ENCODE results near the gene SEMA4A.
"Not testable (repeated sequence)": the region's sequence is repeated elsewhere in the genome, so short reads cannot be mapped to it uniquely, and the experiment has no call there.

Gene SEMA4A

DNA sequence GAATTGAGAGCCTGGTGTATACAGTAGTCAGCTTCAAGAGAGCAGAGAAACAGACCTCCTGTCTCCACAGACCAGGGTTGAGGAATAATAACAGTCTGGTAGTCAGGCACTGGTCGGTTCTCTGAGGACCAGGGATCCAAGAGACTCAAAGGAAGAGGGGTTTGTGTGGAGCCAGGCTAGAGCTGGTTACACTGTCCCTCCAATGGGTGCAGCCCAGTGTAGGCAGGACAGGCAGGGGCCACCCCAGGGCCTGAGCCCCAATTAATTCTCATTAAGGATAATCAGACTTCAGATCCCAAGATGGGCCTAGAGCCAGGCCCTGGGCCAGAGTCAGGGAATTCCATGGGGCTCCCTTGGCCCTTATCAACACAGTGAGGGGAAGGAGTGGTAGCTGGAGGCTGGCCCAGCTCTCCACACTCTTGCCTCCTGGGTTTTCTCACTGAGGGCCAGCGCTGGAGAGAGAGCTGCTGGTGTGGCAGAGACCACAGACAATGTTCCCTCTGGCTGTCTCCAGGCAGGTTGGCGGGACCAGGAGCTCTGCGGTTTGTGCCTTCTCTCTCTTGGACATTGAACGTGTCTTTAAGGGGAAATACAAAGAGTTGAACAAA is 9.1 kb downstream of the SEMA4A start:
- DNase-seq, result no peak

DNA sequence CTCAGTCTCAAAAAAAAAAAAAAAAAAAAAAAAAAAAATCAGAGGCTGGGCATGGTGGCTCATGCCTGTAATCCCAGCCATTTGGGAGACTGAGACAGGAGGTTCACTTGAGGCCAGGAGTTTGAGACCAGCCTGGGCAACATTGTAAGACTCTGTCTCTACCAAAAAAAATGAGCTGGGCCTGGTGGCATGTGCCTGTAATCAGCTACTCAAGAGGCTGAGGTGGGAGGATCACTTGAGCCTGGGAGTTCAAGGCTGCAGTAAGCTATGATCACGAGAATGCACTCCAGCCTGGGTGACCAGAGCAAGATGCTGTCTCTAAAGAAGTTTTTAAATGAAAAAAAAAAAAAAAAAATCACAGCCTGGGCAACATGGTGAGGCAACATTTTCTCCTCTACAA is 10.3 kb downstream of the SEMA4A start:
- no peak for DNase-seq

DNA sequence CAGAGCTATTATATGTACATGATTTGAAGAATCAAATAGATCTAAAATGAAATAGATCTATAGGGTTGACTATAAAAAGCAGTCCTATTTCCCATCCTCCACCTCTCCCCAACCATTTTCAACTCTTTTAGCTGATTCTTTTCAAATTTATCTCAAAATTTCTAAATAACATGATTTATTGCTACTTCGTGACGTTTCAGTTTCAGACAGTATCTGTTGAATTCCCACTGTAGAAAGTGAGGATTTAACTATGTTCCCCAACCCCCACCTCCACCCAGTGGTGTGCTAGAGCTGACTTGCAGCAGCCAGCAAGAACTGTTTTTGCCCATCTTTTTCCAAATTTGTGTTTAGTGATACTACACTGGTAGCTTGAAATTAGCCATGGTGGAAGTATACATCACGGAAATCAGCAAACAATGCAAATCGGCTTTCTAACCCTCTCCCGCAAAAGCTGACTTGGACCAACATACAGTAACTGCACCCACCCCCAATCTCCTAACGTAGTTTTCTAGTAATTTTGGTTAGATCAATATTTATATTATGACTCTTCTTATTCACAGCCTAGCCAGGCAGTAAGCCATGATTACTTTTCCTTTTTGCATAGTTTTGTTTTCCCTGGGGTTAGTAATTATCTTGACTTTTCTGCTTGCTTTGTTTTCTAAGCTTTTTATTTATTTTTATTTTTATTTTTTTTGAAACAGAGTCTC is 10.9 kb downstream of the SEMA4A start:
- no peak for DNase-seq

DNA sequence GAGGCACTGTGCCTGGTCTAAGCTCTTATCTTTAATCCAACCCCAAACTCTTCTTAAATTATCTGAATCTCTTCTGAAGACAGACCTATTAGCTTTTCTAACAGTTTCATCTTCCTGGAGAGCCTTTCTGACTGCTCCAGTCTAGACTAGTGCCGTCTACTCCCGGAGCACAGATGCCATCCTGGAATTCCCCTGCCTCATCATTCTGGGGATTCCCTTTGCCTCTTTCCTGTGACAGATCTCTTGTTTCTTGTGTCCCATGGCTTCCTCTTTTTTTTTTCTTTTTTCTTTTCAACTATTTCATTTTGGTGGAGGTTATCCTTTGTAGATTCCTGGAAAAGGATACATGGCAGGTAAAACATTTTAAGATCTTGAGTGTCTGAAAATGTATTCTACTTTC is 11.7 kb downstream of the SEMA4A start:
- no peak for DNase-seq

DNA sequence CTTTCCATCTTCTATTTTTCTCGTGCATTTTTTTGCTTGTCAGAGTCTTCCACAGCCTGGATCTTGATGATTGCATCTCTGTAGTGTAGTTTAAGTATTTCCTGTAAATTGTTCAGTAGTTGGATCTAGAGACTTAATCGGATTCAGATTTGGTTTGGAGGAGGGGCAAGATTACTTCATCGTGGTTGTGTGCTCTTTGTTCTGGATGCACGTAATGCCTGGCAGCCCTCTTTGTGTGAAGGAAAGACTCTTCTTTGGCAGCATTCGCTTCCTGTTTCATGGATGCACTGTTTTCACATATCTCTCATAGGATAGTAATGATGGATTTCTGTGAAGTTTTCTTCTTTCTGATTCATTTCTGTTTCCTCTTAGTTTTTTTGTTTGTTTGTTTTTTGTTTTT is 14.2 kb downstream of the SEMA4A start:
- no peak for DNase-seq

DNA sequence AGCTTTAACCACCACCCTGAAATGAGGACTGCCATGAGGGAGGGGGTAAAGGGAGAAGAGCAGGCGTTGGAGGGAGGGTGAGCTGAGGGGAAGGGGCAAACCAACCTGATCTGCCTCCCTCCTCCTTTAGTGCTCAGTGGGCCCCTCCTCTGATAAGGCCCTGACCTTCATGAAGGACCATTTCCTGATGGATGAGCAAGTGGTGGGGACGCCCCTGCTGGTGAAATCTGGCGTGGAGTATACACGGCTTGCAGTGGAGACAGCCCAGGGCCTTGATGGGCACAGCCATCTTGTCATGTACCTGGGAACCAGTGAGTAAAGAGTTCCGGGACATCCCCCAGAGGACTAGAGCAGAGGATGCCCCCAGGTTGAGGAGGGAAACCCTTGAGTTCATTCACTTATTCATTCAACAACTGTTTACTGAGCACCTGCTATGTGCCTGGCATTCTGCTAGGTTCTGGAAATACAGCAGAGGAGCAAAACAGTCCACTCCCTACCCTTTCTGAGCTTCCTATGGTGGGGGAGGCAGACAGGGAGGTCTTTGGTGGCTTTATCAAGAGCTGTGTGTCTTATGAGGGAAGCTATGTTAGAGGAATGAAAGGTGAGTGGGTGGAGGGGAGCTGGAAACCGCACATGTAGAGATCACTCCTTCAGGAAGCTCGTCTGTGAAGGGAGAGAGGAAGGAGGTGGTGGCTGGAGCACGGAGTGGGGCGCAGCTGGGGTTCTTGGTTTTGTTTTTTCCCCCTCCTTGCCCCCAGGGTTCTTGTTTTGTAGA is 19.5 kb downstream of the SEMA4A start:
- no peak for DNase-seq

DNA sequence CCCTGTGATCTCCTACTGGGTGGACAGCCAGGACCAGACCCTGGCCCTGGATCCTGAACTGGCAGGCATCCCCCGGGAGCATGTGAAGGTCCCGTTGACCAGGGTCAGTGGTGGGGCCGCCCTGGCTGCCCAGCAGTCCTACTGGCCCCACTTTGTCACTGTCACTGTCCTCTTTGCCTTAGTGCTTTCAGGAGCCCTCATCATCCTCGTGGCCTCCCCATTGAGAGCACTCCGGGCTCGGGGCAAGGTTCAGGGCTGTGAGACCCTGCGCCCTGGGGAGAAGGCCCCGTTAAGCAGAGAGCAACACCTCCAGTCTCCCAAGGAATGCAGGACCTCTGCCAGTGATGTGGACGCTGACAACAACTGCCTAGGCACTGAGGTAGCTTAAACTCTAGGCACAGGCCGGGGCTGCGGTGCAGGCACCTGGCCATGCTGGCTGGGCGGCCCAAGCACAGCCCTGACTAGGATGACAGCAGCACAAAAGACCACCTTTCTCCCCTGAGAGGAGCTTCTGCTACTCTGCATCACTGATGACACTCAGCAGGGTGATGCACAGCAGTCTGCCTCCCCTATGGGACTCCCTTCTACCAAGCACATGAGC is 23.3 kb downstream of the SEMA4A start:
- DNase-seq, result no peak

DNA sequence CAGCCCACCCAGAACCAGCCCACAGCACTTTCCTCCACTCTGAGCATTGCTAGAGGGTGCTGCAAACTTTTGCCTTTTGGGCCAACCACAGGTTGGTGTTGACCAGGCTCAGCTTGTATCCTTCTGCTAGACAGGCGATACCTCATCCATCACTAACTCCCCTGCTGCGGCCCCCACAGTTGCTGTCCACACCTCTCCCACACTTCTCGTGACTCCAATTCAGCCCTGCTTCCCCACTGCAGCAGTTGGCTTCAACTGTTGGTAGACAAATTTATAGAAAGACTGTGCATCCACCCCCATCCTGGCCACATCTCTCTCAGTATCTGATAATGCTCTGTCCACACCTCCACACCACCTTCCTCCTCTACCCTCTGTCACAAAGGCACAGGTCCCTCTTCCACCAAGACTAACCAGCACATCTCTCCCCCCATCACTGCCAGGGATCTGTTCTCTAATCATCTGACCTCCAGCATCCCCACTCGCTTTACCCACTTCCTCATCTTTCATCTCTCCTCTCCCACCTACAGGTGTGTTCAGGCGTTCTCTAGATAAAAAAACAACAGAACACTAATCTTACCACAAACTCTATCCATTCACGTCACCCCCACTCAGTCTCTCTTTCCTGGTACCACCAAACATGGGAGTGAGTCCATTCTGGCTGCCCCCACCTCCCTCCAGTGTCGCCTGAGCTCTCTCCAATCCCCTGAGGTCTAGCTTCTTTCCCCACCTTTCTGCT is 24.7 kb downstream of the SEMA4A start:
- no peak for DNase-seq

DNA sequence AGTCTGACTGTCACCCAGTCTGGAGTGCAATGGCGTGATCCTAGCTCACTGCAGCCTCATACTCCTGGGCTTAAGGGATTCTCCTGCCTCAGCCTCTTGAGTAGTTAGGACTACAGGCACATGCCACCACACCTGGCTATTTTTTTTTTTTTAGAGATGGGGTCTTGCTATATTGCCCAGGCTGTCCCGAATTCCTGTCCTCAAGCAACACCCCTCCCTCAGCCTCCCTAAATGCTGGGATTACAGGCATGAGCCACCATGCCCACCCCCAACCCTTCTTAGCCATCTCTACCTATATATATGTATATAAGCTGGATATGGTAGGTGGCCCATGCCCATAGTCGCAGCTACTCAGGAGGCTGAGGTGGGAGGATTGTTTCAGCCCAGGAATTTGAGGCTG is 27.1 kb downstream of the SEMA4A start:
- no peak for DNase-seq

DNA sequence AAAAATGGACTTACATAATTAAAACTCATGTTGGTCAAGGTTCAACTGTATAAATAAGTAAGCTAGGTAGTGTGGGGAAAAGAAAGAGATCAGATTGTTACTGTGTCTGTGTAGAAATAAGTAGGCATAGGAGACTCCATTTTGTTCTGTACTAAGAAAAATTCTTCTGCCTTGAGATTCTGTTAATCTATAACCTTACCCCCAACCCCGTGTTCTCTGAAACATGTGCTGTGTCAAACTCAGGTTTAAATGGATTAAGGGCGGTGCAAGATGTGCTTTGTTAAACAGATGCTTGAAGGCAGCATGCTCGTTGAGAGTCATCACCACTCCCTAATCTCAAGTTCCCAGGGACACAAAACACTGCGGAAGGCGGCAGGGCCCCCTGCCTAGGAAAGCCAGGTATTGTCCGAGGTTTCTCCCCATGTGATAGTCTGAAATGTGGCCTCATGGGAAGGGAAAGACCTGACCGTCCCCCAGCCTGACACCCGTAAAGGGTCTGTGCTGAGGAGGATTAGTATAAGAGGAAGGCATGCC is 28.1 kb downstream of the SEMA4A start:
- not testable (repeated sequence) for DNase-seq

DNA sequence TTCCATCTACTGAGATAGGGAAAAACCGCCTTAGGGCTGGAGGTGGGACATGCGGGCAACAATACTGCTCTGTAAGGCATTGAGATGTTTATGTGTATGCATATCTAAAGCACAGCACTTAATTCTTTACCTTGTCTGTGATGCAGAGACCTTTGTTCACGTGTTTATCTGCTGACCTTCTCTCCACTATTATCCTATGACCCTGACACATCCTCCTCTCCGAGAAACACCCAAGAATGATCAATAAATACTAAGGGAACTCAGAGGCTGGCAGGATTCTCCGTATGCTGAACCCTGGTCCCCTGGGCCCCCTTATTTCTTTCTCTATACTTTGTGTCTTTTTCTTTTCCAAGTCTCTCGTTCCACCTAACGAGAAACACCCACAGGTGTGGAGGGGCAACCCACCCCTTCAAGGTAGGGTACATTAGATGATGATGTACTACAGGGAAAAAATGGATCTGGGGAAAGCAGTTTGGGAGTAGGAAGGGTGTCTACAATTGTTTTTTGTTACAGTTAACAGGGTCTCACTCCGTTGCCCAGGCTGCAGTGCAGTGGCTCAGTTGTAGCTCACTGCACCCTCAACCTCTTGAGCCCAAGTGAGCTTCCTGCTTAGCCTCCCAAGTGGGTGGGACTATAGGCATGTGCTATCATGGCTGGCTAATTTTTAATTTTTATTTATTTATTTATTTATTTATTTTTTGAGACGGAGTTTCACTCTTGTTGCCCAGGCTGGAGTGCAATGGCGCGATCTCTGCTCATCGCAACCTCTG is 28.8 kb downstream of the SEMA4A start:
- not testable (repeated sequence) for DNase-seq

DNA sequence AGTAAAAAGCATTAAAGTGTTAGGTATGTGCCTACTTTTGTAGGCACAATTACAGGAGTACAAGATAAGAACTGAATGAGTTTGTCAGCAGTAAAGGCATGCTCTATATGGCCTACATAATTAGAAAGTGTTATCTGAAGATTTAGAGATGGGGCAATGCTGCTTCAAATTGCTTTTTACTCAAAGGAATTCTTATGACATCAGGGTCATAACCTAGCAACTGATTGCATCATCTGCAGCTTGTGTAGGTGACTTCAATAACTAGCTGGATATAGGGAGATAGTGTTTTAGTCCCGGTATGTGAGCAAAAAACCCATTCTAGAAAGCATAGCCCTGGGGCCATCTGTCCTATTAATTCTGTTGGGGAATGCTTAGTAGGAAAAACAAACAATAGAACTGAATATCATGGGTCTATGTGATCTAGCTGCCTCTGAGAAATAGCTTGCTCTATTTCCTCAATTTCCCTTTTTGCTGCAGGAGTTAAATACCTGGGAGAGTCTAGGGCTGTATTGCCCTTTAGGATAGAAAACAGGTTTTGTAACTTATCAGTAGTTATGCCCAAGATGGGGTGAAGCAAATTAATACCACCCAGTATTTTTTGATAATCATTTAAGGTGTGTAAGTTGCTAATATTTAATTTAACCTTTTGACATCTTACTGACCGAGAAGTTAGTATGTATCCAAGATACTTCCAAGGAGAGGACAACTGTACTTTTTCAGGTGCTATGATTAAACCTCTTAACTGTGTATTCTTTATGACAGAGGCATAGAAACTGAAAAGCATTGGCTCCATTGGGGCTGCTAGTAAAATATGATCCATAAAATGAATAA is 33.2 kb downstream of the SEMA4A start:
- not testable (repeated sequence) for DNase-seq

DNA sequence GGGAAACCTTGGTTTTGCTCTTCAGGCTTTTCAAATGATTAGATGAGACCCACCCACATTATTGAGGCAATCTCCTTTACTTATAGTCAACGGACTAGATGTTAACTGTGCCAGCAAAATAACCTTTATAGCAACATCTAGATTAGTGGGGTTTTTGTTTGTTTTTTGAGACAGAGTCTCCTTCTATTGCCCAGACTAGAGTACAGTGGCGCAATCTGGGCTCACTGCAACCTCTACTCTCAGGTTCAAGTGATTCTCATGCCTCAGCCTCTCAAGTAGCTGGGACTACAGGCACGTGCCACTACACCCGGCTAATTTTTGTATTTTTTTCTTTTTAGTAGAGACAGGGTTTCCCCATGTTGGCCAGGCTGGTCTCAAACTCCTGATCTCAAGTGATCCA is 36.9 kb downstream of the SEMA4A start:
- not testable (repeated sequence) for DNase-seq

DNA sequence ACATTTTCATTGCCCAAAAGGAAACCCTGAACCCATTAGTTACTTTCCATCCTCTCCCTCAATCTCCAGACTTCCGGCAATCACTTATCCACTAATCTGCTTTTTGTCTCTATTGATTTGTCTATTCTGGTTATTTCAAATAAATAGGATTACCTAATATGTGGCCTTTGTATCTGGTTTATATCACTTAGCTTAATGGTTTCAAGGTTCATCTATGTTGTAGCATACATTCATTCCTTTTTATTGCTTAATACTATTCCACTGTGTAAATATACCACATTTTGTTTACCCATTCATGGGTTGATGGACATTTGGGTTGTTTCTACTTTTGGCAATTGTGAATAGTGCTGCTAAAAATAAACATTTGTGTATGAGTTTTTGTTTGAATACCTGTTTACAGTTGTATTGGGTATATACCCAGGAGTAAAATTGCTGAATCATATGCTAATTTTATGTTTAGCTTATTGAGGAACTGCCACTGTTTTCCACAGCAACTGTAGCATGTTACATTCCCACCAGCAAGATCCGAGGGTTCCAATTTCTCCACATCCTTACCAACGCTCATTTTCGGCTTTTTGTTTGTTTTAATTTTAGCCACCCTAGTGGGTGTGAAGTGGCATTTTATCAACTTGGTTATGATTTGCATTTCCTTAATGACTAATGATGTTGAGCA is 38.0 kb downstream of the SEMA4A start:
- DNase-seq, result no peak

DNA sequence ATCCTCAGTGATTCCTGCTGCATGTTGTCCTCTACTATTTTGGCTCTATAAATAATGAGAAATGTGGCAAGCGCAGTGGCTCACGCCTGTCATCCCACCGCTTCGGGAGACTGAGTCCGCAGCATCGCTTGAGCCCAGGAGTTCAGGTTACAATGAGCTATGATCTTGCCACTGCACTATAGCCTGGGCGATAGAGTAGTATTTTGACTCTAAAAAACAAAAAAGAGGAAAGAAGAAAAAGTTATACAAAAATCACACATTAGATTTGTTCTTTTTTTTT is 39.8 kb downstream of the SEMA4A start:
- DNase-seq, result no peak

DNA sequence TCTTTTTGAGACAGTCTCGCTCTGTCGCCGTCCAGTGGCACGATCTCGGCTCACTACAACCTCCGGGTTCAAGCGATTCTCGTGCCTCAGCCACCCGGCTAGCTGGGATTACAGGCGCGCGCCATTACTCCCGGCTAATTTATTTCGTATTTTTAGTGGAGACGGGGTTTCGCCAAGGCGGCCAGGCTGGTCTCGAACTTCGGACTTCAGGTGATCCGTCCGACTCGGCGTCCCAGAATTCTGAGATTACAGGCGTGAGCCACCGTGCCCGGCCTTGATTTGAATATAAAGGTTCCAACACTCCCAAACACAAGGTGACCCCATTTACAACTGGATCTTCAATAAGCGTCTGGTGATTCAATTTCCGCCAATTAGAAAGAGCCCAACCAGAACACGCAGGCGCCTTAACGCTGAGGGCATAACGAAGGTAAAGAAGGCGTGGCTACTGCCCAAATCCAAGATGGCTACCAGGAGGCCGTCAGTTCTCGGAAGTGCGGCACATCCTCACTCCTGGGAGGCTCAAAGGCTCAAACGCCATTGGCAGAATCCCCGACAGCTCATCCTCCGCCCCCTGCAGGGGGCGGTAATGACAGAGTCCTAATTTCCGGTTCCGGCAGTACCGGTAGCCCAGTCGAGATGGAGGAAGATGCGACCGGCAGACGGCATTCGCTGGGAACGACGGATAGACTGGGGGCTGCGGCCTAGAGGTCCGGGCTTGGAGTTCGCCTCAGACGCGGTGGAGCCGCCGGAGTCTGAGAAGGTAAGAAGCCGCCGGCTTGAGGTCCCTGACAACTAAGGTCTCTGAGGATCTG is 40.3 kb downstream of the SEMA4A start, which contains the start of gene SLC25A44:
Gene SLC25A44, plus strand, starts transcription at position 617 of the 812 bp plus-strand sequence. CDS start 5,744 bp downstream, outside the sequence.
- peak; percentile 95 for DNase-seq

DNA sequence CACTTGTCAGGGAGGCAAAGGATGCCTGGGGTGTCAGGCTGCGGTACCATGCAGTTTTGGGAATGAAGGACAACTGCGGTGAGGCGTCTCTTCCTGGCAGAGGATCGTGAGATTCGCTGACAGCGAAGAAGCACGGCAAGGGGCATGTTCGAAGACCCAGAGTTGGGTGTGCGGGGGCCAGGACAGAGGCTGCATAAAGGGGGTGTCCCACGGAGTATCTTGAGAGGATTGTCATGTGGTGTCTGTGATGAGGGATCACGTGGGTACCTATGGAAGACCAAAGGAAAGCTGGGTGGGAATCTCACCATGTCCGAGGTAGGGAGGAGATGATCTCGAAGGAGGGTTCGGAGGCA is 40.9 kb downstream of the SEMA4A start:
- no peak for DNase-seq

DNA sequence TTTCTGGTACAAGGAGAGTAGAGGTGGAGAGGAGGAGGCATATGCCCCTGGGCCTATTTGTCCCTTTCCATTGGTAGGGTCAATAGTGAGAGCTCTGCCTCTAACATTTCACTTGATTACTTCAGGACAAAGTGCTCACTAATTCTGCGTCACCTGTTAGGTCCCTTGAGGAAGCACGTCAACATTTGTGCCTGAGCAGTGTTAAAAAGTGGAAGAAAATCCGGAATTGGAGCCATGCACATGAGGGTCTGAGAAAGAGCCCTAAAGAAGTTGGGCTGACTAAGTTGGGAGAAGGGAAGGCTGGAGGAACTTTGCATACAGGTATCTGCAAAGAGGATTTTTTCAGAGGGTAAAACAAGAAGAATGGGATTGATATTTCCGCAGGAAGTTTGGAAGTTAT is 42.5 kb downstream of the SEMA4A start:
- no peak for DNase-seq

DNA sequence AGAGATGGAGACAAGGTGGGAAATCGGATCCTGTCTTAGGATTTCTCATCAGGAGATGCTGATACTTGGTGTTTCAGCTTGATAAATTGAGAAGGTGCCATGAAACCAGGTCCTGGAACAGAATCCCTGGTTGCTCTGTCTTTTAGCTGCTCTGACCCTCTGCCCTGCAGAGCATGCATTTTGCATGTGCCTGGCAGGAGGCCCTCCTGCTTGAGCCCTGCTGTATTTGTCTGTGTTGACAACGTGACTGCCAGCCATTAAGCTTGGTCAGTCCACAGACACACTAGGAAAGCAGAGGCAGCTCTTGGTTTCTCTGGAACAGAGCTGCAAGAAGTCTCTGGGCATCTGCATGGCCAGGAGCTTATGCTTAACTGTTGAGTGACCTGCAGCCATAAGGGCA is 43.1 kb downstream of the SEMA4A start:
- no peak for DNase-seq

Data from GOT3 (cell line).